Astrocyte (in vitro differentiated cells and primary cell): ENCODE data around the gene FUBP3. TPM values are rescaled to one million over a fixed set of nuclear protein-coding genes. Genes with fewer than 3 reads are reported as not detected.

Experiments used
- DNase-seq: peaks from one replicate; pipeline ENCODE4 v3.0.0-alpha.2; 2010; ENCODE audit warnings: low read depth
- FAIRE-seq: peaks from 2 replicates; lab custom pipeline; 2011; peaks lifted over from hg19 to GRCh38; lab: Jason Lieb, UNC
- H2AFZ ChIP-seq: 2 replicates; pipeline ENCODE4 v1.6.0; 2012; ENCODE audit warnings: low read depth, low read length, inconsistent platforms
- H3K27ac ChIP-seq: 2 replicates; pipeline ENCODE4 v1.5.1; 2011; ENCODE audit warnings: low read depth, low read length, inconsistent platforms
- H3K27me3 ChIP-seq: 2 replicates; pipeline ENCODE4 v1.6.0; 2011; ENCODE audit warnings: low read length, inconsistent platforms; ENCODE audit not compliant: insufficient read depth
- H3K36me3 ChIP-seq: 2 replicates; pipeline ENCODE4 v1.5.1; 2011; ENCODE audit warnings: low read length, inconsistent platforms; ENCODE audit not compliant: insufficient read depth
- H3K4me1 ChIP-seq: 2 replicates; pipeline ENCODE4 v1.5.1; 2011; ENCODE audit warnings: low read length, inconsistent platforms; ENCODE audit not compliant: insufficient read depth
- H3K4me2 ChIP-seq: 2 replicates; pipeline ENCODE4 v1.6.0; 2012; ENCODE audit warnings: low read length, inconsistent platforms
- H3K4me3 ChIP-seq: 2 replicates; pipeline ENCODE4 v1.5.1; 2011; ENCODE audit warnings: low read depth, mild to moderate bottlenecking, low read length, inconsistent platforms; ENCODE audit not compliant: insufficient read depth
- H3K79me2 ChIP-seq: 2 replicates; pipeline ENCODE4 v1.6.0; 2012; ENCODE audit warnings: mild to moderate bottlenecking, low read length, inconsistent platforms; ENCODE audit not compliant: insufficient read depth
- H3K9ac ChIP-seq: 2 replicates; pipeline ENCODE4 v1.6.0; 2012; ENCODE audit warnings: mild to moderate bottlenecking, low read length, inconsistent platforms
- H3K9me3 ChIP-seq: 2 replicates; pipeline ENCODE4 v1.5.1; 2012; ENCODE audit warnings: low read depth, mild to moderate bottlenecking, low read length, inconsistent platforms; ENCODE audit not compliant: insufficient read depth
- H4K20me1 ChIP-seq: 2 replicates; pipeline ENCODE4 v1.6.0; 2012; ENCODE audit warnings: low read length, inconsistent platforms; ENCODE audit not compliant: insufficient read depth
- H3K27ac Mint-ChIP-seq: one replicate; pipeline ENCODE4 v1.8.0; 2021; ENCODE audit warnings: mild to moderate bottlenecking, mixed read lengths; ENCODE audit not compliant: unreplicated experiment
- H3K27me3 Mint-ChIP-seq: one replicate; pipeline ENCODE4 v1.8.0; 2021; ENCODE audit warnings: low read depth, mixed read lengths; ENCODE audit not compliant: unreplicated experiment
- H3K36me3 Mint-ChIP-seq: one replicate; pipeline ENCODE4 v1.8.0; 2021; ENCODE audit warnings: low read depth, mixed read lengths; ENCODE audit not compliant: unreplicated experiment
- H3K4me1 Mint-ChIP-seq: one replicate; pipeline ENCODE4 v1.8.0; 2021; ENCODE audit warnings: low read depth, mixed read lengths; ENCODE audit not compliant: unreplicated experiment
- H3K4me3 Mint-ChIP-seq: one replicate; pipeline ENCODE4 v1.8.0; 2021; ENCODE audit warnings: mild to moderate bottlenecking, moderate library complexity, mixed read lengths; ENCODE audit not compliant: unreplicated experiment
- H3K9me3 Mint-ChIP-seq: one replicate; pipeline ENCODE4 v1.8.0; 2021; ENCODE audit warnings: mild to moderate bottlenecking, mixed read lengths; ENCODE audit not compliant: unreplicated experiment
- CTCF ChIP-seq: IDR thresholded peaks from 2 replicates; pipeline ENCODE4 v1.5.1; 2011; ENCODE audit warnings: low read depth, mild to moderate bottlenecking, inconsistent platforms, low read length, moderate library complexity; ENCODE audit not compliant: insufficient read depth
- EZH2 ChIP-seq: IDR thresholded peaks from 2 replicates; pipeline ENCODE4 v1.6.1; 2012; ENCODE audit warnings: mild to moderate bottlenecking, low read length, inconsistent platforms; ENCODE audit not compliant: insufficient read depth
- total RNA-seq: library from RNA; stranded (reverse); gene quantifications from 2 replicates; pipeline ENCODE4 v1.2.1, GENCODE V29; 2021

Gene FUBP3
- total RNA-seq, 1 donor from 2014 or later: 64.6 TPM

GRCh38 chr9:130624154-130624553 lies 44.8 kb downstream of the FUBP3 start:
- no peaks in the 10 kb centered on the region for H3K9me3 Mint-ChIP-seq
- Histone ChIP-seq H4K20me1 (peaks cover 35% of the 10 kb centered on the region), H3K4me2 (no peak overlapping the region), H3K4me3 (no peak overlapping the region), H2AFZ (no peak overlapping the region), H3K4me1 (no peaks in the 10 kb centered on the region), H3K27me3 (no peaks in the 10 kb centered on the region), H3K36me3 (peaks cover 56% of the 10 kb centered on the region), H3K9me3 (no peaks in the 10 kb centered on the region), H3K9ac (no peak overlapping the region), H3K79me2 (no peaks in the 10 kb centered on the region), H3K27ac (no peak overlapping the region)
- H3K27ac Mint-ChIP-seq: no peak overlapping the region
- peaks cover 18% of the 10 kb centered on the region for H3K36me3 Mint-ChIP-seq
- H3K4me3 Mint-ChIP-seq: no peak overlapping the region
- no peaks in the 10 kb centered on the region for H3K27me3 Mint-ChIP-seq
- DNase-seq (no peak), FAIRE-seq (no peak)
- H3K4me1 Mint-ChIP-seq: peaks cover 4% of the 10 kb centered on the region
- TF ChIP-seq CTCF: no peak
- TF ChIP-seq EZH2: no peak

- Histone ChIP-seq H3K9me3 (no peaks in the 10 kb centered on the region), H3K36me3 (peaks cover 45% of the 10 kb centered on the region), H3K27me3 (no peaks in the 10 kb centered on the region), H3K4me2 (no peak overlapping the region), H2AFZ (no peak overlapping the region), H3K79me2 (no peaks in the 10 kb centered on the region), H3K9ac (no peak overlapping the region), H3K4me1 (no peaks in the 10 kb centered on the region), H3K27ac (no peak overlapping the region), H3K4me3 (no peak overlapping the region), H4K20me1 (peaks cover 39% of the 10 kb centered on the region)
- Mint-ChIP-seq H3K4me3 (no peak overlapping the region), H3K9me3 (no peaks in the 10 kb centered on the region), H3K27ac (no peak overlapping the region), H3K36me3 (peaks cover 14% of the 10 kb centered on the region), H3K4me1 (peaks cover 4% of the 10 kb centered on the region), H3K27me3 (no peaks in the 10 kb centered on the region)
- DNase-seq: no peak
- TF ChIP-seq EZH2 (no peak), CTCF (no peak)
- FAIRE-seq: no peak
Observed at GRCh38 chr9:130626249-130626996, 47.0 kb downstream of the FUBP3 start.

GRCh38 chr9:130627051-130627450 lies 47.7 kb downstream of the FUBP3 start:
- Mint-ChIP-seq H3K4me1 (peaks cover 4% of the 10 kb centered on the region), H3K27ac (no peak overlapping the region), H3K27me3 (no peaks in the 10 kb centered on the region), H3K36me3 (peaks cover 20% of the 10 kb centered on the region), H3K4me3 (no peak overlapping the region), H3K9me3 (no peaks in the 10 kb centered on the region)
- H2AFZ ChIP-seq: no peak overlapping the region
- DNase-seq (no peak), FAIRE-seq (no peak)
- H4K20me1 ChIP-seq: peaks cover 39% of the 10 kb centered on the region
- H3K79me2 ChIP-seq: no peaks in the 10 kb centered on the region
- H3K4me1 ChIP-seq: no peaks in the 10 kb centered on the region
- H3K9me3 ChIP-seq: no peaks in the 10 kb centered on the region
- peaks cover 45% of the 10 kb centered on the region for H3K36me3 ChIP-seq
- no peak overlapping the region for H3K4me2 ChIP-seq
- TF ChIP-seq EZH2 (no peak), CTCF (no peak)
- H3K27ac ChIP-seq: no peak overlapping the region
- no peaks in the 10 kb centered on the region for H3K27me3 ChIP-seq
- H3K4me3 ChIP-seq: no peak overlapping the region
- H3K9ac ChIP-seq: no peak overlapping the region
